ENCODE data around the gene COX19.

GRCh38 chr7:935164-935873 is 40.0 kb downstream of the COX19 start:
- TF ChIP-seq CTCF (IDR thresholded peaks at IDR 0.05 in 4 of 5, conservative IDR thresholded peaks at IDR 0.05 in 1 of 5) (no peak), POLR2A (IDR thresholded peaks at IDR 0.05) (no peak)

Data from gastrocnemius medialis (tissue), 4 donors.